ENCODE results near the gene DNAJB14. TPM values are rescaled to one million over a fixed set of nuclear protein-coding genes. Genes with fewer than 3 reads are reported as not detected.

The DNAJB14 gene
- total and polyA plus RNA-seq, 2 of the 4 experiments (the other 2 are of a cell fraction), result 12.9 to 15.6 TPM

GRCh38 chr4:99965173-99965572 is 18.8 kb upstream of the DNAJB14 start:
- Histone ChIP-seq H3K36me3 (ENCODE audit: control insufficient read depth, insufficient read depth, low read length) (no peaks in the 10 kb centered on the region), H2BK5ac (ENCODE audit: low read depth, low read length, poor library complexity, severe bottlenecking) (no peak overlapping the region), H4K20me1 (ENCODE audit: insufficient read depth, low read length) (no peaks in the 10 kb centered on the region), H3K4me2 (ENCODE audit: low read depth, low read length) (no peak overlapping the region), H3K4me1 (ENCODE audit: control insufficient read depth, insufficient read depth, low read length) (peaks cover 11% of the 10 kb centered on the region), H3K9me3 (ENCODE audit: control insufficient read depth, insufficient read depth, low read length) (no peaks in the 10 kb centered on the region), H3K18ac (ENCODE audit: low read depth, low read length) (no peak overlapping the region), H2AK9ac (replicated peaks; ENCODE audit: low read depth, low read length, poor library complexity) (no peak overlapping the region), H3K14ac (replicated peaks; ENCODE audit: low read depth, low read length) (no peak overlapping the region), H3K27me3 (ENCODE audit: control insufficient read depth, insufficient read depth, low read length) (no peaks in the 10 kb centered on the region), H3K27ac (ENCODE audit: insufficient read depth, low read length) (no peak overlapping the region), H3K9me1 (ENCODE audit: insufficient read depth, low read length) (peaks cover 4% of the 10 kb centered on the region; the same call in 1 of the 2 replicates), H3K9ac (ENCODE audit: low read depth, low read length) (no peak overlapping the region), H2AK5ac (ENCODE audit: low read depth, low read length) (no peak overlapping the region), H4K8ac (ENCODE audit: low read depth in 2 of 2, low read length in 2 of 2) (no peak overlapping the region), H4K91ac (ENCODE audit: insufficient read depth, low read depth, low read length) (no peak overlapping the region), H2AFZ (replicated peaks; ENCODE audit: low read length, poor library complexity) (no peak overlapping the region), H4K5ac (ENCODE audit: low read depth, low read length) (no peak overlapping the region), H2BK20ac (ENCODE audit: low read depth, low read length) (no peak overlapping the region), H3K4ac (ENCODE audit: low read depth, low read length) (no peak overlapping the region), H3K79me1 (ENCODE audit: low read depth in 1 of 2, low read length in 2 of 2) (0 out of 4 replicates have a peak, but pooled peaks cover 0 to 4% of the 10 kb centered on the region in 2 experiments), H3K4me3 (ENCODE audit: insufficient read depth, low read depth, low read length) (no peak overlapping the region), H3K23ac (ENCODE audit: low read depth, low read length) (no peak overlapping the region), H3K56ac (ENCODE audit: extremely low read depth, insufficient read depth, low read length) (no peak overlapping the region), H2BK15ac (ENCODE audit: low read depth, low read length) (no peak overlapping the region), H2BK120ac (ENCODE audit: low read depth, low read length) (no peak overlapping the region)
- ATAC-seq (ENCODE audit: low read depth) (no peak), DNase-seq (no peak)
- no TSS peak for BruUV-seq (replicated peaks)
- in situ Hi-C loops (cut with MboI; ENCODE audit: low sequenced_read_pairs), result no loop called here
- intact Hi-C loops (cut with micrococcal nuclease), result no loop called here
- no peak for TF ChIP-seq RCOR1 (IDR thresholded peaks at IDR 0.05; ENCODE audit: insufficient replicate concordance, low read length)
- no peak for TF ChIP-seq SMC3 (IDR thresholded peaks at IDR 0.05; ENCODE audit: low read depth, low read length)
- TF ChIP-seq POLR2A (IDR thresholded peaks at IDR 0.05; ENCODE audit: low read depth, low read length), result no peak
- no peak for TF ChIP-seq CTCF (conservative IDR thresholded peaks at IDR 0.05; ENCODE audit: low read depth, low read length)
- TF ChIP-seq NFE2L2 (IDR thresholded peaks at IDR 0.05; ENCODE audit: low read depth, low read length), result no peak
- no peak for TF ChIP-seq MXI1 (IDR thresholded peaks at IDR 0.05; ENCODE audit: borderline replicate concordance, low read depth, low read length)
- TF ChIP-seq CEBPB (IDR thresholded peaks at IDR 0.05; ENCODE audit: low read depth, low read length), result no peak
- TF ChIP-seq MAFK (IDR thresholded peaks at IDR 0.05; ENCODE audit: low read depth, low read length), result no peak
- no peak for TF ChIP-seq USF2 (IDR thresholded peaks at IDR 0.05; ENCODE audit: low read depth, low read length)
- TF ChIP-seq, protein P1, sequence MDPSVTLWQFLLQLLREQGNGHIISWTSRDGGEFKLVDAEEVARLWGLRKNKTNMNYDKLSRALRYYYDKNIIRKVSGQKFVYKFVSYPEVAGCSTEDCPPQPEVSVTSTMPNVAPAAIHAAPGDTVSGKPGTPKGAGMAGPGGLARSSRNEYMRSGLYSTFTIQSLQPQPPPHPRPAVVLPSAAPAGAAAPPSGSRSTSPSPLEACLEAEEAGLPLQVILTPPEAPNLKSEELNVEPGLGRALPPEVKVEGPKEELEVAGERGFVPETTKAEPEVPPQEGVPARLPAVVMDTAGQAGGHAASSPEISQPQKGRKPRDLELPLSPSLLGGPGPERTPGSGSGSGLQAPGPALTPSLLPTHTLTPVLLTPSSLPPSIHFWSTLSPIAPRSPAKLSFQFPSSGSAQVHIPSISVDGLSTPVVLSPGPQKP (IDR thresholded peaks at IDR 0.05; ENCODE audit: borderline replicate concordance, low read depth, low read length), result no peak
- no peak for TF ChIP-seq BHLHE40 (IDR thresholded peaks at IDR 0.05; ENCODE audit: low read depth, low read length)
- TF ChIP-seq FOS (IDR thresholded peaks at IDR 0.05; ENCODE audit: low read depth, low read length), result no peak
- no peak for TF ChIP-seq RAD21 (IDR thresholded peaks at IDR 0.05; ENCODE audit: low read length)
- no peak for TF ChIP-seq CHD1 (IDR thresholded peaks at IDR 0.05; ENCODE audit: low read depth, low read length)
- no peak for TF ChIP-seq MAZ (IDR thresholded peaks at IDR 0.05; ENCODE audit: borderline replicate concordance, low read depth, low read length)
- TF ChIP-seq RFX5 (IDR thresholded peaks at IDR 0.05; ENCODE audit: low read depth, low read length), result no peak
- dilution Hi-C loops (cut with HindIII; ENCODE audit: low sequenced_read_pairs, unreplicated experiment), result no loop called here
- ChIA-PET CTCF (no interaction called here), POLR2A (ENCODE audit: unreplicated experiment) (no interaction called here)
